Brain microvascular endothelial cell (primary cell): Measurements from ENCODE around the gene ARID2.

ENCODE experiments used
- DNase-seq: peaks from one replicate; pipeline ENCODE4 v3.0.0-alpha.2; 2020
- H3K27ac ChIP-seq: fragments of 250-450 bp; sonication (Bioruptor Pico); 2 replicates; pipeline ENCODE4 v1.5.1; 2020; ENCODE audit warnings: mild to moderate bottlenecking, moderate library complexity
- H3K27me3 ChIP-seq: fragments of 250-450 bp; sonication (Bioruptor Pico); replicated peaks from 2 replicates; pipeline ENCODE4 v1.5.1; 2020; ENCODE audit warnings: mild to moderate bottlenecking
- H3K36me3 ChIP-seq: fragments of 250-450 bp; sonication (Bioruptor Pico); replicated peaks from 2 replicates; pipeline ENCODE4 v1.5.1; 2020; ENCODE audit warnings: mild to moderate bottlenecking
- H3K4me3 ChIP-seq: 2 replicates; pipeline ENCODE4 v1.5.1; 2011; ENCODE audit warnings: low read depth, mild to moderate bottlenecking, control low read depth, low read length, moderate library complexity
- CTCF ChIP-seq: IDR thresholded peaks from 2 replicates; pipeline ENCODE4 v1.5.1; 2011; ENCODE audit warnings: low read depth, mild to moderate bottlenecking, moderate library complexity, low read length, control low read depth, inconsistent platforms; ENCODE audit errors: missing control alignments
- in situ Hi-C: cut with HindIII; loops from 2 replicates; pipeline ENCODE4 v1.10.0; 2017; ENCODE audit warnings: low sequenced_read_pairs, low pct_ligation_motif_present

ARID2 gene

GRCh38 chr12:45872446-45872845, 142.9 kb downstream of the ARID2 start:
- in situ Hi-C loops = no loop called here
- DNase-seq = no peak
- TF ChIP-seq CTCF = no peak
- no peak overlapping the region for H3K4me3 ChIP-seq
- no peak overlapping the region for H3K27ac ChIP-seq
- no peaks in the 10 kb centered on the region for H3K36me3 ChIP-seq
- H3K27me3 ChIP-seq = no peaks in the 10 kb centered on the region

GRCh38 chr12:45877069-45877468, 147.6 kb downstream of the ARID2 start:
- Histone ChIP-seq H3K36me3 (no peaks in the 10 kb centered on the region), H3K27ac (no peak overlapping the region), H3K27me3 (no peaks in the 10 kb centered on the region), H3K4me3 (no peak overlapping the region)
- no peak for DNase-seq
- in situ Hi-C loops = no loop called here
- no peak for TF ChIP-seq CTCF

GRCh38 chr12:45878630-45879255, 149.2 kb downstream of the ARID2 start:
- DNase-seq = no peak
- TF ChIP-seq CTCF = no peak
- Histone ChIP-seq H3K4me3 (no peak overlapping the region), H3K27ac (no peak overlapping the region), H3K27me3 (no peaks in the 10 kb centered on the region), H3K36me3 (no peaks in the 10 kb centered on the region)
- in situ Hi-C loops = no loop called here

- Histone ChIP-seq H3K36me3 (no peaks in the 10 kb centered on the region), H3K27ac (no peak overlapping the region), H3K4me3 (no peak overlapping the region), H3K27me3 (no peaks in the 10 kb centered on the region)
- in situ Hi-C loops = no loop called here
- no peak for DNase-seq
- no peak for TF ChIP-seq CTCF
Measured at GRCh38 chr12:45879363-45879895, 149.9 kb downstream of the ARID2 start.

GRCh38 chr12:45880533-45880932, 151.0 kb downstream of the ARID2 start:
- Histone ChIP-seq H3K4me3 (no peak overlapping the region), H3K27me3 (no peaks in the 10 kb centered on the region), H3K27ac (no peak overlapping the region), H3K36me3 (peaks cover 2% of the 10 kb centered on the region)
- no peak for DNase-seq
- in situ Hi-C loops = no loop called here
- TF ChIP-seq CTCF = no peak

- in situ Hi-C loops = no loop called here
- no peak for TF ChIP-seq CTCF
- H3K27me3 ChIP-seq = no peaks in the 10 kb centered on the region
- peaks cover 5% of the 10 kb centered on the region for H3K36me3 ChIP-seq
- H3K27ac ChIP-seq = no peak overlapping the region
- no peak for DNase-seq
- no peak overlapping the region for H3K4me3 ChIP-seq
Measured at GRCh38 chr12:45883187-45883586, 153.7 kb downstream of the ARID2 start.
